Upper lobe of left lung (tissue), 6 donors: ENCODE data around the gene PITPNM2. TPM values are rescaled to one million over a fixed set of nuclear protein-coding genes. Genes with fewer than 3 reads are reported as not detected.

Experiments
- ATAC-seq, 2 donors: fragments of 200-7000 bp; cut with Tn5 transposase; one replicate each; pipeline ENCODE4 v1.9.1; 2022; ENCODE audit warnings: mild to moderate bottlenecking in 2 of 2, moderate library complexity in 2 of 2; ENCODE audit not compliant: low FRiP score in 2 of 2
- DNase-seq, 2 donors: peaks; one replicate each; pipeline ENCODE4 v3.0.0-alpha.2; 2019 to 2020
- H3K27ac ChIP-seq, 4 donors: fragments of 200-600 bp; sonication (generic); one replicate each; pipeline ENCODE4 v1.5.1; 2016 to 2019
- H3K27me3 ChIP-seq, 4 donors: fragments of 200-600 bp; sonication (generic); one replicate each; pipeline ENCODE4 v1.5.1; 2017 to 2019
- H3K36me3 ChIP-seq, 4 donors: fragments of 200-600 bp; sonication (generic); one replicate each; pipeline ENCODE4 v1.5.1; 2016 to 2019
- H3K4me1 ChIP-seq, 4 donors: fragments of 200-600 bp; sonication (generic); one replicate each; pipeline ENCODE4 v1.5.1; 2018 to 2019
- H3K4me3 ChIP-seq, 4 donors: fragments of 200-600 bp; sonication (generic); one replicate each; pipeline ENCODE4 v1.5.1; 2017 to 2019; ENCODE audit warnings: mild to moderate bottlenecking in 2 of 4, moderate library complexity in 1 of 4
- H3K9me3 ChIP-seq, 4 donors: fragments of 200-600 bp; sonication (generic); one replicate each; pipeline ENCODE4 v1.5.1; 2018 to 2019
- EP300 ChIP-seq, 4 donors: sonication (generic); formaldehyde crosslinking; IDR thresholded peaks; one replicate each; pipeline ENCODE4 v1.5.1; 2017; ENCODE audit warnings: antibody characterized with exemption in 4 of 4, control low read depth in 2 of 4
- POLR2A ChIP-seq, 4 donors: fragments of 450-650 bp; IDR thresholded peaks; one replicate each; pipeline ENCODE4 v1.5.1; 2016 to 2017; ENCODE audit warnings: antibody characterized with exemption in 4 of 4, mild to moderate bottlenecking in 2 of 4
- POLR2AphosphoS5 ChIP-seq, 2 donors: sonication (generic); formaldehyde crosslinking; IDR thresholded peaks; one replicate each; pipeline ENCODE4 v1.5.1; 2017; ENCODE audit warnings: antibody characterized with exemption in 2 of 2
- WGBS, 2 donors: methylation state at CpG; one replicate each; pipeline ENCODE4 v1.1.5; 2017 to 2018; 5-methylcytosine and 5-hydroxymethylcytosine counted together
- total RNA-seq, 6 donors: library from RNA; depleted of rRNA in 4 of 6; stranded (reverse); fragments of >200 nt in 4 of 6; gene quantifications; one replicate each; pipeline versions ENCODE4 v1.1.0 to v1.2.1, GENCODE V29; 2016 to 2021
- TF ChIP-seq, protein P1 (sequence below), 6 experiments: fragments of 450-650 bp in 4 of 6; fragments of 200-600 bp in 2 of 6; sonication (generic) in 2 of 6; IDR thresholded peaks; one replicate each; pipeline ENCODE4 v1.5.1; 2016 to 2019; ENCODE audit warnings: antibody characterized with exemption in 6 of 6
- donor health status: DM: no; HTN: no; CAD: no; lungs with moderate emphysema.
- donor health status: DM: no; HTN: yes; CAD: no; lungs with severe emphysema.

The PITPNM2 gene
- total RNA-seq = 10 to 100 TPM; 17.5 to 56.6 (median 29.4) TPM

DNA sequence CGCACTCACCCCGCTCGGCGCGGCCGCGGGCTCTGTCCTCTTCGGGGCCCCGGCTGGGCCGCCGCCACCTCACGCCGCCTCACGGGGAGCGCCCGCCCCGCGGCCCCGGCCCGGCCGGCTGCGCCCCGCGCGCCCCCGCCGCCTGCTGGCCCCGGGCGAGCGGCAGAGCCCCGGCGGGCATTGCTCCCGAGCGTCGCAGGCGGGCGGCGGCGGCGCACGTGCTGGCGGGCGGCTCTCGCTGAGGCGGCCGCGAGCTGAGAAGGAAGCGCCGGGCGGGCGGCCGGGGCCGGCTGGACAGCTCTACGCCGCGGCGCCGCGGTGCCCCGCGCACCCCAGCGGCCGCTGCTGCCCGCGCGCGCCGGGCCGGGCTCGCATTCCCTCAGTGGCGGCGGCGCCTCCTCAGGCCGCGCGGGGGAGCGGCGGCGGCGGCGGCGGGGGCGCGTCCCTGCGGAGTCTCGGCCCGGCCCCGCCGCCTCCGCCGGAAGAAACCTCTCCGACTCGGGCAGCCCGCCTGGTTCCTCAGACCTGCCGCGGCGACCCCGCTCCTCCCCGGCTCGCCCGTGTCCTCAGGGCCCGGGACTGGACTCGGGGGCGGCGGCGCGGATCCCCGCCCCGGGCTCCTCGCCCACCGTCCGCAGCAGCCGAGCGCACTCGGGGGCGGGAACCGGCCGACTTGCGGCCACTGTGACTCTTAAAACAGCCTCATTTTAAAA is at the start of gene PITPNM2:
PITPNM2 (minus strand) TSS at position 347 of the 713 bp plus-strand sequence. CDS start 116,500 bp downstream, outside the sequence.
- Histone ChIP-seq H3K27ac (peak within 1 kb of the TSS; percentile 81 to 92 (median 91)), H3K4me3 (peak within 1 kb of the TSS; percentile 62 to 90 (median 80)), H3K27me3 (no peaks in the 10 kb centered on the region), H3K4me1 (peaks cover 15 to 48% (median 26%) of the 10 kb centered on the region in 4 donors), H3K36me3 (no peaks in the 10 kb centered on the region), H3K9me3 (no peaks in the 10 kb centered on the region)
- WGBS, 2 donors = 1 to 10% methylated on average over 2 to 45 of the region's 119 CpGs
- TF ChIP-seq POLR2A (IDR thresholded peaks at IDR 0.05) (peak in 1 of 4 donors; percentile 49), EP300 (IDR thresholded peaks at IDR 0.05) (no peak), POLR2AphosphoS5 (IDR thresholded peaks at IDR 0.05) (no peak)
- TF ChIP-seq, protein P1, sequence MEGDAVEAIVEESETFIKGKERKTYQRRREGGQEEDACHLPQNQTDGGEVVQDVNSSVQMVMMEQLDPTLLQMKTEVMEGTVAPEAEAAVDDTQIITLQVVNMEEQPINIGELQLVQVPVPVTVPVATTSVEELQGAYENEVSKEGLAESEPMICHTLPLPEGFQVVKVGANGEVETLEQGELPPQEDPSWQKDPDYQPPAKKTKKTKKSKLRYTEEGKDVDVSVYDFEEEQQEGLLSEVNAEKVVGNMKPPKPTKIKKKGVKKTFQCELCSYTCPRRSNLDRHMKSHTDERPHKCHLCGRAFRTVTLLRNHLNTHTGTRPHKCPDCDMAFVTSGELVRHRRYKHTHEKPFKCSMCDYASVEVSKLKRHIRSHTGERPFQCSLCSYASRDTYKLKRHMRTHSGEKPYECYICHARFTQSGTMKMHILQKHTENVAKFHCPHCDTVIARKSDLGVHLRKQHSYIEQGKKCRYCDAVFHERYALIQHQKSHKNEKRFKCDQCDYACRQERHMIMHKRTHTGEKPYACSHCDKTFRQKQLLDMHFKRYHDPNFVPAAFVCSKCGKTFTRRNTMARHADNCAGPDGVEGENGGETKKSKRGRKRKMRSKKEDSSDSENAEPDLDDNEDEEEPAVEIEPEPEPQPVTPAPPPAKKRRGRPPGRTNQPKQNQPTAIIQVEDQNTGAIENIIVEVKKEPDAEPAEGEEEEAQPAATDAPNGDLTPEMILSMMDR (IDR thresholded peaks at IDR 0.05) = peak; percentile 27 to 73 (median 68)
- ATAC-seq (peak; percentile 57 to 90), DNase-seq (peak; percentile 61 to 94)

DNA sequence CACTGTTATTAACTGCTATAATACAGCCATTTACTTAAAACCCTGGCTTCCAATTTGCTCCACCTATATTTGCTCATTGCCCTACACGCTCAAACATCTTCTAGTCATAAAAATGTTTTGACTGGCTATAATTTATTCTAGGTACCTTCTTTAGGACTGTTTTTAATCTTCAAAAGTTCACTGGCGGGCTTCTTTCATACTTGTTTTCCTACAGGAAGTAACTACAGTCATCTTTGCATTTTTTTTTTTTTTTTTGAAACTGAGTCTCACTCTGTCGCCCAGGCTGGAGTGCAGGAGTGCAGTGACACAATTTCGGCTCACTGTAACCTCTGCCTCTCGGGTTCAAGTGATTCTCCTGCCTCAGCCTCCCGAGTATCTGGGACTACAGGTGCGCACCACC is 49.5 kb upstream of the PITPNM2 start:
- DNase-seq = no peak
- no peaks in the 10 kb centered on the region for H3K27me3 ChIP-seq
- no peak for ATAC-seq
- H3K27ac ChIP-seq = no peak overlapping the region
- WGBS, 2 donors = 85 to 88% methylated on average over 7 of the region's 7 CpGs
- no peaks in the 10 kb centered on the region for H3K4me1 ChIP-seq
- no peak overlapping the region for H3K4me3 ChIP-seq
- H3K36me3 ChIP-seq = peaks cover 0 to 29% (median 12%) of the 10 kb centered on the region in 4 donors
- TF ChIP-seq POLR2A (IDR thresholded peaks at IDR 0.05) = no peak
- no peak for TF ChIP-seq POLR2AphosphoS5 (IDR thresholded peaks at IDR 0.05)
- no peak for TF ChIP-seq EP300 (IDR thresholded peaks at IDR 0.05)
- TF ChIP-seq, protein P1 (IDR thresholded peaks at IDR 0.05) = no peak
- H3K9me3 ChIP-seq = no peaks in the 10 kb centered on the region

DNA sequence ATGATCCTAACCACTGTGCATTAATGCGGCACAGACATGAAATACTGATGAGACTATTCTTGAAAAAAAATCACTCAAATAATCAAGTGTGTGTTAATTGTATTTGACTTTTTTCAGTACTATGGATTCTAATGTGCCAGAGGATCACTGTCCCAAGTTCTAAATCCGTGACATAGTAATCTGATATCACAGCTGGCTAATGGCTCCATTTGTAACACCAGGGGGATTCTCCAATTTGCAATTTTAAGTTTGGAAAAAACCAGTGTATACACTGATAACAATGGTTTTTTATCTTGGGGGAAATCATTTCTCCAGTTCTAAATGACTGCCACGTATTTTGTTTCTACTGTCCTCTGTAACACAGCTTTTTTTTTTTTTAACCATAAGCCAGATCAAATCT is 49.0 kb upstream of the PITPNM2 start:
- ATAC-seq = no peak
- TF ChIP-seq POLR2AphosphoS5 (IDR thresholded peaks at IDR 0.05) (no peak), POLR2A (IDR thresholded peaks at IDR 0.05) (no peak), EP300 (IDR thresholded peaks at IDR 0.05) (no peak)
- TF ChIP-seq, protein P1 (IDR thresholded peaks at IDR 0.05) = no peak
- H3K4me1 ChIP-seq = no peaks in the 10 kb centered on the region
- no peak overlapping the region for H3K27ac ChIP-seq
- H3K36me3 ChIP-seq = peaks cover 0 to 30% (median 9%) of the 10 kb centered on the region in 4 donors
- no peak for DNase-seq
- 91 to 92% methylated on average over 3 of the region's 3 CpGs for WGBS, 2 donors
- H3K4me3 ChIP-seq = no peak overlapping the region
- H3K9me3 ChIP-seq = no peaks in the 10 kb centered on the region
- H3K27me3 ChIP-seq = no peaks in the 10 kb centered on the region

DNA sequence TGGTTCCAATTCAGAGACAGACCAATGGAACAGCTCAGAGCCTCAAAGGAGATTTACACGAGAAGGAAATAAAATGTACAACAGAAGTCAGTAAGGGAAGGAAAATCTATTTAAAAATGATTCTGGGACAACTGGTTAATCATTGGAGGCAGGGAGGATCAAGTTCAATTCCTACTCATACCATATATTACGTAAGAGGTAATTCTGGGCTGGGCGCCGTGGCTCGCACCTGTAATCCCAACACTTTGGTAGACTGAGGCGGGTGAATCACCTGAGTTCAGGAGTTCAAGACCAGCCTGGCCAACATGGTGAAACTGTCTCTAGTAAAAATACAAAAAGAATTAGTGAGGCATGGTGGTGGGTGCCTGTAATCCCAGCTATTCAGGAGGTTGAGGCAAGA is 36.7 kb upstream of the PITPNM2 start:
- TF ChIP-seq EP300 (IDR thresholded peaks at IDR 0.05) = no peak
- TF ChIP-seq, protein P1 (IDR thresholded peaks at IDR 0.05) = no peak
- no peak for TF ChIP-seq POLR2AphosphoS5 (IDR thresholded peaks at IDR 0.05)
- no peak for TF ChIP-seq POLR2A (IDR thresholded peaks at IDR 0.05)
- no peaks in the 10 kb centered on the region for H3K9me3 ChIP-seq
- H3K27me3 ChIP-seq = no peaks in the 10 kb centered on the region
- no peak for ATAC-seq
- no peaks in the 10 kb centered on the region for H3K4me1 ChIP-seq
- no peak for DNase-seq
- H3K4me3 ChIP-seq = no peak overlapping the region
- peaks cover 0 to 33% (median 4%) of the 10 kb centered on the region in 4 donors for H3K36me3 ChIP-seq
- 96% methylated on average over 6 of the region's 6 CpGs for WGBS, 2 donors
- no peak overlapping the region for H3K27ac ChIP-seq
